Stimulated activated CD8-positive, alpha-beta memory T cell treated with anti-CD3 and anti-CD28 coated beads, Interleukin-15, amount 100 ng/mL, for 24 hours (primary cell): ENCODE measurements around the gene EXOC3L2.
"Not testable (repeated sequence)": the region's sequence is repeated elsewhere in the genome, so short reads cannot be mapped to it uniquely, and the experiment has no call there.

Experiments
- DNase-seq: peaks from one replicate; pipeline ENCODE4 v3.0.0-alpha.2; 2020; ENCODE audit warnings: low read depth

Gene EXOC3L2

DNA sequence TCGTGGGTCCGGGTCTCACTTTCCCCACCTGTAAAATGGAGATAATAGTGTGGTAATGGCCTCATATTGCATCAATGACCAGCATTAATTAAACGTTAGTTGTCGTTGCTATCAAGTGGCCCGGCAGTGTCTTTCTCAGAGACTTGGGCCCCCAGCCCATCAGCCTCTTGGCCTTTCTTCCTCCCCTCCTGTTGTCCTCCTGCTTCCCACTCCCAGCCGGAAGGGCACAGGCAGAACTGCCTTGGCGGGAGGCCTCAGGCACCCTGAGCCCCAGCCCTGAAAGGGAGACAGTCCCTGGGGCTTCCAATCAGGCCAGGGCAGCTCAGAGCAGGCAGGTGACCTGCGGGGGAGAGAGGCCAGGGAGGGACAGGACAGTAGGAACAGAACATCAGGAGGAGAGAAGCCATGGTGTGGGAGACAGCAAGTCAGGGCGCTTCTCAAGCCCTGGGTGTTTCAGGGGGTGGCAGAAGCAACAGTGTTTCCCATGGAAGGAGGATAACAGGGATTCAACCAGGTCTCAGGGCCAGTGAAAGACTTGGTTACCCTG is 10.5 kb upstream of the EXOC3L2 start:
- DNase-seq: no peak

DNA sequence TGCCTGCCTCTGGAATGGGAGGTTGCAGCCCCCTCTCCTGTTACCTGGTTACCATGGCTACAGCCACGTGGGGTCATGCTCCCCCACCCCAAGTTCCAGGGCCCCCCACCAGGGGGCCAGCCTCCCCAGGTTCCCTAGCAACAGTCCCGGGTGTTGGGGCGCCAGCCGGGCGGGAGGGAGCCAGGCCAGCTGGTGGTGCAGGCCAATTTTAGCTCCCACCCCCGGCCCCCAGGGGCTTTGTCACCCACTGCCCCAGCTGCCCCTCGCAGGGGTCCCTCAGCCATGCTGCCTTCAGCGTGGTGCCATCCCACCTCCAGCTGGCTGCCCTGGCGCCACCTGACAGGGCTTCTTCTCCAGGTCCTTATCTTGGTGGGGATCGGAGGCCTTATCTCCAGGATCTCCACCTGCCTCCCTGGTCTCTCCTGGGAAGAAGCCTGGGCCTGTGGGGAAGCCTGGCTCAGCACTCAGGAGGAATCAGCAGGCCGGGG is 8.9 kb upstream of the EXOC3L2 start:
- DNase-seq: no peak

DNA sequence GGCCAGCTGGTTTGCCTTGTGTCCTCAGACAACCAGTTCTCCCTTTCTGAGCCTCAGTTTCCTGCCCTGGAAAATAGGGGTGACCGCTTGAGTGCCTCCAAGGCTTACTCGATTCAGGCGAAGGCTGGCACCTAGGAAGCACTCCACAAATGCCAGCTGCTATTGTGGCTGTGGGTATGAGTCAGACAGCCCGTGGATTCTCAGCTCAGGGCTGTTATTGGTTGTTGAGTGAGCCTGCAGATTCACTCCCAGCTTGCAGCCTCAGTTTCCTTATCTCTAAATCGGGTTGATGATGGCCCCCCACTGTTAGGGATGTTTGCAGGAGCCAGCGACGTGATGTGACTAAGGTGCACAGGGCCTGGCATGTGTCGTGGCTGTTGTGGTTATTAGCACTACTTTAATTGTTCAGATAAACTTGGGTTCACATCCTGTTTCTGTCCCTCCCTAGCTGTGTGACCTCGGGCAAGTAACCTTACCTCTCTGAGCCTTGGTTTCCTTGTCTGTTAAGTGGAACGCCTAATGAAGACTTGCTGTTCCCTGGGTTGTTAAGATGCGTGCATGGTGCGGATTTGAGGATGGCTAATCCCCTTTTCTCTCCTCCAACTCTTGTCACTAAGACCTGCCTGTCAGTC is 8.3 kb upstream of the EXOC3L2 start:
- no peak for DNase-seq

DNA sequence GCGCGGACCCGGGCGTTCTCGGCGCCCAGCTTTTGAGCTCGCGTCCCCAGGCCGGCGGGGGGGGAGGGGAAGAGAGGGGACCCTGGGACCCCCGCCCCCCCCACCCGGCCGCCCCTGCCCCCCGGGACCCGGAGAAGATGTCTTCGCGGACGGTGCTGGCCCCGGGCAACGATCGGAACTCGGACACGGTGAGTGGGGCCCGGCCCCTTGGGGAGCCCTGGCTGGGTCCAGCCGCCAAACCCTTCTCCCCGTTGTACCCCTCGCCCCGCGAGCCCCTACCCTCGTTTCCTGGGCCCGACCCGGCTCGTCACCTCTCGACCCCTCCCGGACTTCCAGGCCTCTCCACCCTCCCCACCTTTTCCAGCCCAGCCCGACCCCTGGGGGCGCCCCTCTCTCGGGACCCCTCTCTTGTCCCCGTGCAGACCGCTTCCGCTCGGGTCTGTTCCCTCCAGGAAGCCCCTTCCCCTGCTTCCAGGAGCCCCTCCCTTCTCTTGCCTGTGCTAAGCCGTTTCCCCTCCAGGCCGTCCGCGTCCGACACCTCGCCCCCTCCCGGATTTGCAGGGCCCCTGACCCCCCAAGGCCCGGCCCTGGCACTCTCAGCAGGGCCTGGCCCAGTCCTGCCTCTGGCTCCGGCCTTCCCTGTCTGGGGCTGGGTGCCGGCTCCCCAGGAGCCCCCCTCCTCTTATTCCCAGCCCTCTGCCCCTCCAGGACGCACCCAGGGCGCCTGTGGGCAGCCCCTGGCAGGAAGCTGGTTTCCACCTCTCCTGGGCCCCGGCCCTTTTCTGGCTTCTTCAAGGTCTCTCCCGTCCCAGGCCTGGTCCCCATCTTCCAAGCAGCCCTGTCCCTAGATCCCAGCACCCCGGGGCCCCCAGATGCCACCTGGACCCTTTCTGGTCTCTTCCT is 6.5 kb upstream of the EXOC3L2 start:
- no peak for DNase-seq

DNA sequence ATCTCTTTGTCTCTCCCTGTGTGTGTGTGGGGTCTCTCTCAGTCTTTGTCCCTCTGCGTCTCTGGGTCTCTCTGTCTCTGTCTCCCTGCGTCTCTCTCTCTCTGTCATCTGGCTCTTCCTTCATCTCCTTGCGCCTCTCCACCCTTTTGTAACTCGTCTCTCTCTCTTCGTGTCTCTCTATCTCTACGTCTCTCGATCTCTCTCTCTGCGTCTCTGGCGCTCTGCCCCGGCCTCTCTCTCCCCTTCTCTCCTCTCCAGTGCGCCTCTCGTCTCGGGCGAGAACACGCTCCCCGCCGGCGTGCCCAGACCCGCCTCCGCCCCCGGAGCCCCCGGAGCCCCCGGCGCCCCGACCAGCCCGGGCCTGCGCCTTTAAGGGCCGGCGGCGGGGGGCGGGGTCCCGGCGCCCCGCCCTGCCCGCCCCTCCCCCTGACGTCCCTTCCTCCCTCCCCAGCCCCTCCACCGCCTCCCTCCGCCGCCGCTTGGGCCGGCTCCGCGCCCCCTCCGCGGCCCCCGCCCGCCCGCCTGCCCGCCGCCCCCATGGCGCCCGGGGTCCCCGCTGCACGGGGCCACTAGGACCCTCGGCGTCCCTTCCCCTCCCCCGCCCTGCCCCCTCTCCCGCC is 5.7 kb upstream of the EXOC3L2 start, which contains the start of gene MARK4:
Gene MARK4, plus strand, starts transcription at position 440 of the 620 bp plus-strand sequence. CDS start 318 bp downstream, outside the sequence.
- DNase-seq: peak; percentile 29

DNA sequence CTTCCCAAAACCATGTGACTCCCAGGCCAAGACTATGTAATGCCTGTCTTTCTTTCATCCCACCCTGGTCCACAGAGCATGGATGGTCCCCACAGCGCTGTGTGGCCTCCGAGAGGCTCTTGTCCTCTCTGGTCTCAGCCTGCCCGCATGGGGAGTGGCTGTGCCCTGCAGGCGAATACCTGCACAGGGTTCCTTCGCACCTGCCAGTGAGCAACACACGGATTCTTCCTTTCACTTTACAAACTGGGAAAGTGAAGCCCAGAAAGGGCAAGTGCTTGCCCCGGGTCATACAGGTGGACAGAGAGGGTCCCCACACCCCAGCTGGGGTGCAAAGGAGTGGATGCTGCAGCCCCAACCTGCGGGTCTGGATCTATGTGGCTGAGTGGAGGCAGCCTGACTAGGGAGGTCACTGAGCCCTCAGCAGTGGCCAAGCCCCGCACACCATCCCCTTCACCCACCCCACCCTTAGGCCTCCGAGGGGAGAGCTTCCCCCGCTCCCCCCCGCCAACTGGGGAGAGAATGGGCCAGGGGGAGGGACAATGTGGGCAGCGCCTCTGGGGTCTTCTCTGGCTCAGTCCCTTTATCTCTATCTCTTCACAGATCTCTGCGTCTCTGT is 5.1 kb upstream of the EXOC3L2 start:
- no peak for DNase-seq

DNA sequence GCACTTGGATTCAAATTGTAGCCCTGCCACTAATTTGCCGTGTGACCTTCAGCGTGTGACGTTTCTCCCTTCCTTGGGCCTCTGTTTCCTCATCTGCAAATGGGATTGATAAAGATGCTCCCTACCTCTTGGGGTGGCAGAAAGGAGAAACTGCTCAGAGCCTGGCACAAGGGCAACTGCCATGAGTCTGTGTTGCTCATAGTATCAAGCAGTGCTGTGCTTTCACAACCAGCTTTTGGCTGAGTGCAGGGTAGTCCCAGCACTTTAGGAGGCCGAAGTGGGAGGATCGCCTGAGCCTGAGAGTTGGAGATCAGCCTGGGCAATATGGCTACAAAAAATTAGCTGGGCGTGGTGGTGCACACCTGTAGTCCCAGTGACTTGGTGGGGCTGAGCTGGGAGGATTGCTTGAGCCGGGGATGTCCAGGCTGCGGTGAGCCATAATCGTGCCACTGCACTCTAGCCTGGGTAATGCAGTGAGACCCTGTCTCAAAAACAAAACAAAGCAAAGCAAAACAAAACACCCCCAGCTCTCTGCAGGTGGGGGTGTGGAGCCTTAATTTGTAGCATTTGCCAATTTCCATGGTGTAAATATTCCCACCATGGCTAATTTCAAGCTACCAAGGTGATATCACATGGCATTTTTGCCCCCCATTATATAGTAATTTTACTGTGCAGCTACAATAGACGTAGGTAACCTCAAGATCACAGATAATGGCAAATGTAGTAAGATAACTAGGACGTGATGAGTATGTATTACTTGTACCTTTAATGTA is 4.2 kb upstream of the EXOC3L2 start:
- DNase-seq: no peak

DNA sequence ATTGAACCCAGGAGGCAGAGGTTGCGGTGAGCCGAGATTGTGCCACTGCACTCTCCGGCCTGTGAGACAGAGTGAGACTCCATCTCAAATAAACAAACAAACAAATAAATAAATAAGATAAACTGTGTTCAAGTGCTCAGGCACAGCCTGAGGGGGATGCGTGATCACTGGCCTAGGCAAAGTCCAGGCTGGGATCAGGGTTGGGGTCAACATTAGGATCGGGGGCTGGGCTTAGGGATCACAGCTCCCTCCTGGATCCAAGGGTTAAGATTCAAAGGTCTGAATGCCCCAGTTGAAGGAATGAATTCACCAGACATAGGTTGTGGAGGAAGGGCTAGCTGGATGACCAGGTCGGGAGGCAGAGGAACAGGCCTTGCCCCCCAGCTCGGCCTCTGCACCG is 1.9 kb upstream of the EXOC3L2 start:
- DNase-seq: no peak

DNA sequence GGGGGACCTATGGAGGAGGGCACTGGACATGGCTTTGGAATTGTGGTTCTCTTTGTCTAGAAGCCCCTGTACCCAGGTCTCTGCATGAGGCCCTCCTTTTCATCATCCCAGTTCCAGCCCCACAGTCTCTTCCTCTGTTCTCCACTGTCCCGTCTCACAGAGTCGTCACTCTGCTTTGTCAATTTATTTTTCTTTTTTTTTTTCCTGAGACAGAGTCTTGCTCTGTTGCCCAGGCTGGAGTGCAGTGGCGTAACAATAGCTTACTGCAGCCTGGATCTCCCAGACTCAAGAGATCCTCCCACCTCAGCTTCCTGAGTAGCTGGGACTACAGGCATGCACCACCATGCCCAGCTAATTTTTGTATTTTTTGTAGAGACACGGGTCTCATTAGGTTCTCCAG is 619 bp upstream of the EXOC3L2 start:
- DNase-seq: no peak

DNA sequence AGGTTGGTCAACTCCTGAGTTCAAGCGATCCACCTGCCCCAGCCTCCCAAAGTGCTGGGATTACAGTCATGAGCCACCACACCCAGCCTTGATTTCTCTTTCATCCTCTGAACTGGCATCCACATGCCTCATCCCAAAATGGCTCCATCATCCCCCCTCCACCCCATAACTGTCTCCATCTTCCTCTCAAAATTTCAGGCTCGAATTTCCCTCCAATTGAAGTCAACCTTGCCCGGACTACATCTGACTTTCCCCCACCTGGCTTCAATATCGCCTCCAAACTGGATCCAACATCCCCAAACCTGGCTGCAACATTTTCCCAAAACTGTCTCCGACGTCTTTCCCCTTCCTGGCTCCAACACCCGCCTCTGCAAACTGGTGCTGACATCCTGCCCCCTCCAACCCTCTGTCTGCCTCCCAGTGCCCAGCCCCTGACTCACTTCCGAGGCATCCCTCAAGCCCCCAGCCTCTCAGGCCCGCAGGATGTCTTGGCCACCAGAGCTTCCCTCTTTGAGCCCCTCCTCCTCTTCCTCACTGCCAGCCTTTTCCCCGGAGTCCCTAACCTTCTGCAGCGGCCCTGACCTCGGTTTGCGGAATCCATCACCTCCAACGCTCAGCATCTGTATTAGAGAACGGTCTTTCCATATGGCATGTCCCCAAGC is 943 bp downstream of the EXOC3L2 start:
- no peak for DNase-seq

DNA sequence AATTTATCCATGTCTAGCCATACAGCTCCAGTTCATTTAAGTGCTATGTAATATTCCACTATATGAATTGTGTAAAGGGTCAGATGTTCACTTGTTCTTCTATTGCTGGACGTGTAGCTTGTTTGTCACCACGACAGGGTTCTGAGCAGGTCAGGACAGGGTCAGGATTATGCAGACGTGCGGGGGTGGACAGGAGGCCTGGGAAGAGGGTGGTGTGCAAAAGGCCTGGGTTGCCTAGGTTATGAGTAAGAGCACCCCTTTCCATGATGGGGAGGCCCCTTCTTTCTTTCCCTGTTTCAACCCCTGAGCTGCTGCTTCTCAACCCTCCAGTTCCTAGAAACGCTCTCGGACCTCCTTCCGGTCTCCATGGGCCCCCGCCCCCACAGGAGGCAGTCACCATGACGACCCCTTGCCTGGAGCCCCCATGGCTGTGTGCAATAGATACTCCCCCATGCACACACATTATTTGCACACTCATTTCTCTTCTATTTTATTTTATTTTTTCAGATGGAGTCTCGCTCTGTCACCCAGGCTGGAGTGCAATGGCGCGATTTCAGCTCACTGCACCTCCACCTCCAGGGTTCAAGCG is 2.0 kb downstream of the EXOC3L2 start:
- DNase-seq: no peak

DNA sequence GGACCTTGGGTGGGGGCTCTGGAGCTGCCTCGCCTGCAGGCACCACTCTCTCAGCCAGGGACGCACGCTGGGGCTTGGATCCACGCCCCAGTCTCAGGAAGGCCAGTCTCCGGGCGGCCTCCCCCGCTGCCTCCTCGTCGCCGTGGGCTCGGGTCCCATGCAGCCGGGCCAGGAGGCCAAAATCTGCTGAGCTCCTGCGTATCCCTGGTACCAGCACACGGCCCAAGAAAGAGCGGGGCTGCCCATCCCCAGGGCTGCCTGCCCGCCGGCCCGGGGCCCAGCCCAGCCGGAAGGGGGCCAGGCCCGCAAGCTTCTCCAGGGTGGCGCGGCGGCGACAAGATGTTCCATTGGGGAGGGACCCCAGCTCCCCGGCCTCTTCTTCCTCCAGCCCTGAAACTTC is 6.7 kb downstream of the EXOC3L2 start:
- no peak for DNase-seq

DNA sequence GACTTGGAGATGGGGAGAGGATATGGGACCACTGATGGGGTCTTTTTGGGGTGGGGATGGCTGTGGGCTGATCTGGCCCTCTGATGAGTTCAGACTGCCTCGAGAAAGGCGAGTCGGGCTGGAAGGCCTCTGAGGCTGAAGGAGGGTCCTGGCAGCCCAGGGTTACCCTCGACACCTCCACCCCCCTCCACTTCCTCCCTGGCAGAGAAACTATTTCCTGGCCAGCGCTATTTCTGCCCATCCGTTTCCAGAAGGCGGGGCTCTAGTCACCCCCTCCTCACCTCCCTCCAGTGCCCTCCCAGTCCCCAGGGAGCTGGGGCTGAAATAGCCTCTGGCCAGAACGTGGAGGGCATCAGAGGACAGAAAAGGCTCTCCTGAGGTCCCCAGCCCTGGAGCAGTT is 9.7 kb downstream of the EXOC3L2 start:
- DNase-seq: no peak

DNA sequence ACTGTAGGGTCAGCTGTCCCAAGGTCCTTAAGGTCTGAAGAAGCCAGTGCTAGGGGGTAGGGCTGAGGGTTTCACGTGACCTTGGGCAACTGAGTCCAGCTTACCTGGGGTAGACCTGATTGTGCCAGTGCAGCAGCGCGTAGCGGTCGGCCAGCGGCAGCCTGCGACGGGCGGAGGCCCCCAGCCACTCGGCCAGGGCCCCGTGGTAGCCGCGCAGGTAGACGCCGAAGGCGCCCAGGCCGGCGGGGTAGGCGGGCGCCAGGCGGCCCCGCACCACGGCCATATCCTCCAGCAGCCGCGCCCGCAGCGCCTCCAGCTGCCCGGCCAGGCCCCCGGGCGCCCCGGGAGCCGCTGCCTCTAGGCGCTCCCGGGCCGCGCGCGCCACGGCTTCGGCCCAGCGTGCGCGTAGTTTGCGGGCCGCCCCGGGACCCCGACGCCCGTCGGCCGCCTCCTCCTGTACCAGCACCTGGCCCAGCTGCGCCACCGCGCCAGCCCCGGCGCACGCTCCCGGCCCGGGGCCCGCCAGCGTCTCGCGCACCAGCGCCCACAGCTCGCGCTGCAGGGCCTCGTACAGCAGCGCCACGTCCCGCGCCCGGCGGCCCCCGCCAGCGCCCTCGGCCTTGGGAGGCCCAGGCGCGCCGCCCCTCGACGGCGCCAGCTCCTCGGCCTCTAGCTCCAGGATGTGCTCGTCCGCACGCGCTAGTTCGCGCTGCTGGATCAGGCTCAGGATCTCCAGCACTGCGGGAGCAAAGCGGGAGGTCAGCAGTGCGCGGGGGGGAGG is 10.9 kb downstream of the EXOC3L2 start:
- DNase-seq: no peak

DNA sequence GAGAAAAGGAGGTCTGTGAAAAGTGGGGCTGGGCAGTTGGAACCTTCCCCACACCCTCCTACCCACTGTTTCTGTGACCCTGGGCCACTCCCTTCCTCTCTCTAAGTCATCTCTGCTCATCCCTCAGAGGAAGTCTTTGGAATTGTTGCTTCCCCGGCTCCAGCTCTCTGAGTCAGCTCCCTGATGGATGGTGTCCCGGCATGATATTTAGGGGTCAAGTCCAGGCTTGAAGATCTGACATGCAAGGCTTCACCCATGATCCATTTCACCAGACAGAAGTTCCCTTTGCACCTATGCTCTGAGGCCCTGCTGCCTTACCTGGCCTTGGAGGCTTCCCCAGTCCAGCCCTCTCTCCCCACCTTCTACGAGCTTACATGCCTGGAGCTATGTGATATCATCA is 13.3 kb downstream of the EXOC3L2 start:
- no peak for DNase-seq

DNA sequence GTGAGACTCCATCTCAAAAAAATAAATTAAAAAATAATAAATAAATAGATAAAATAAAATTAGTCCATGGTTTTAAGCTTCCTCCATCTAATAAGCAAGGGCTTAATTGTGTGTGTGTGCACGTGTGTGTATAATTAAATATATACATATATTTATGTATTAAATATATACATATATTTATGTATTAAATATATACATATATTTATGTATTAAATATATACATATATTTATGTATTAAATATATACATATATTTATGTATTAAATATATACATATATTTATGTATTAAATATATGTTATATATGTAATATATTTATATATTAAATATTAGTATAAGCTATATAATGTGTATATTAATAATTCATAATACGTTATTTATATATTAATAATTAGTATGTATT is 16.2 kb downstream of the EXOC3L2 start:
- not testable (repeated sequence) for DNase-seq

DNA sequence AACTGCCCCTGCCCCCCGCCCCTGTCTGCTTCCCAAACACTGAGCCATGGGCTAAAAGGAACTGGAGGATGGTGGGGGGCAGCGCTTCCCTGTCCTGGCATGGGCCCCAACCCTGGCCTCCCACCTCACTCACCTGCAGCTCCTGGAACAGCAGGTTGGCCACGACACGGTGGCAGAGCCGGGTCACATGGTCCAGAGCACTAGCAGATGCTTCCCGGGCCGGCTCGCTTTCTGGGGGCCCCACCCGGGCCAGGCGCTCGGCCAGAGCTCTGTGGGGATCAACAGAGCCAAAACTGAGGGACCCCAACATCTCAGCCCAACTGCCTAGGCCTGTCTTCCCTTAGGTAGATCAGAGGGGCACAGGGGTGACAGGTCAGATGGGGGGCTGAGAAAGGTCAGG is 20.6 kb downstream of the EXOC3L2 start:
- DNase-seq: no peak

DNA sequence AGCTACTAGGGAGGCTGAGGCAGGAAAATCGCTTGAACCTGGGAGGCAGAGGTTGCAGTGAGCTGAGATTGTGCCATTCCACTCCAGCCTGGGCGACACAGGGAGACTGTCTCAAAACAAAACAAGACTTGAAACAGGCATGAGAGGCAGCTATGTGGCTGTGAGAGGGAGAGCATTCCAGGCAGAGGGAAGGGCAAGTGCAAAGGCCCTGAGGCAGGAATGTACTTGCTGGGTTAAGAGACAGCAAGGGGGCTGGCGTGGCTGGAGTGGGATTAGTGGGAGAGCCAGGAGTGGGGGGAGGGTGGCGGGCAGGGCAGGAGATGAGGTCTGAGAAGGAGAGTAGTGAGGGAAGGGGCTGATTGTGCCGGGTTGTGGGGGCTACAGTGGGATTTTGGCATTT is 21.3 kb downstream of the EXOC3L2 start:
- no peak for DNase-seq

DNA sequence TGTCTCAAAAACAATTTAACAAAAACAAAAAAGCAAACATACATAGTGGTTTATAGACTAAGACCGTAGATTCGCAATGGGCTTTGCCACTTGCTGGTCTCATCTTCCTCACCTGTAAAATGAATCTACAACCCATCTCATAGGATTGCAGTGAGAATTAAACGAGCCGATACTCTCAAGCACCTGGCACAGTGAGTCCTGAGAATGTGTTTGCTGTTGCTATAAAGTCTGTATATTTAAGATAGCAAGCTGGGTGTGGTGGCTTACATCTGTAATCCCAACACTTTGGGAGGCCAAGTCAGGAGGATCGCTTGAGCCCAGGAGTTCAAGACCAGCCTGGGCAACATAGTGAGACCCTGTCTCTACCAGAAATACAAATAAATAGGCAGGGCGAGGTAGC is 22.5 kb downstream of the EXOC3L2 start:
- no peak for DNase-seq
